K562 (cell line): ENCODE results near the gene ACKR3. TPM values are rescaled to one million over a fixed set of nuclear protein-coding genes. Genes with fewer than 3 reads are reported as not detected.

Experiments
- ATAC-seq: fragments of 200-7000 bp; cut with Tn5 transposase; 3 replicates; pipeline ENCODE4 v1.9.1; 2020; ENCODE audit warnings: moderate library complexity
- BruUV-seq: library from RNA; stranded (reverse); fragments of 400-500 nt; replicated peaks from 2 replicates; lab custom pipeline; 2021; lab: Mats Ljungman, UMichigan
- CTCF ChIA-PET: fragments of 300-600 bp; formaldehyde crosslinking; extraction: SDS; loops from one replicate; lab custom pipeline; 2021; ENCODE audit warnings: low intra/inter-chr PET ratio; lab: Yijun Ruan, JAX
- POLR2A ChIA-PET: fragments of 300-600, 350-650 bp; sonication (Branson Sonifier 250); formaldehyde crosslinking; extraction: SDS; loops from one replicate; lab custom pipeline; 2021; ENCODE audit warnings: antibody characterized with exemption, inconsistent platforms; lab: Yijun Ruan, JAX
- DNase-seq, 4 experiments: peaks; one replicate each; pipeline versions ENCODE4 v3.0.0 to v3.0.0-alpha.2; 2011 to 2018; ENCODE audit warnings: low spot score in 3 of 4, mixed read lengths in 3 of 4; ENCODE audit errors: extremely low read depth in 1 of 4
- FAIRE-seq: peaks from 2 replicates; lab custom pipeline; 2011; peaks lifted over from hg19 to GRCh38; lab: Jason Lieb, UNC
- H2AFZ ChIP-seq: 2 replicates; pipeline ENCODE4 v1.6.0; 2011; ENCODE audit warnings: low read depth, low read length, control low read depth, inconsistent platforms
- H3K27ac ChIP-seq: fragments of 200-600 bp; 3 replicates; pipeline ENCODE4 v1.8.0; 2011; ENCODE audit warnings: low read depth, mild to moderate bottlenecking, control low read depth, inconsistent platforms, low read length, moderate library complexity, mixed read lengths; ENCODE audit errors: extremely low read depth
- H3K27me3 ChIP-seq, 2 experiments: fragments of 300-600 bp in 1 of 2; 2 replicates in 1 of 2; 3 replicates in 1 of 2; pipeline versions ENCODE4 v1.6.0 to v1.8.0; 2011; ENCODE audit warnings: inconsistent platforms in 2 of 2, low read length in 2 of 2, mild to moderate bottlenecking in 1 of 2, mixed read lengths in 1 of 2, moderate library complexity in 1 of 2; ENCODE audit not compliant: control insufficient read depth in 2 of 2, insufficient read depth in 2 of 2
- H3K36me3 ChIP-seq: fragments of 300-600 bp; 3 replicates; pipeline ENCODE4 v1.8.0; 2011; ENCODE audit warnings: mild to moderate bottlenecking, low read length, inconsistent platforms; ENCODE audit not compliant: control insufficient read depth, insufficient read depth
- H3K4me1 ChIP-seq, 2 experiments: fragments of 200-600 bp in 1 of 2; replicated peaks in 1 of 2; 2 replicates in 1 of 2; 3 replicates in 1 of 2; pipeline versions ENCODE4 v1.5.1 to v1.8.0; 2011; ENCODE audit warnings: inconsistent platforms in 2 of 2, low read length in 2 of 2, mild to moderate bottlenecking in 1 of 2, mixed read lengths in 1 of 2, moderate library complexity in 1 of 2; ENCODE audit not compliant: control insufficient read depth in 2 of 2, insufficient read depth in 2 of 2
- H3K4me2 ChIP-seq: 2 replicates; pipeline ENCODE4 v1.6.1; 2011; ENCODE audit warnings: low read length, control low read depth, inconsistent platforms, mixed read lengths; ENCODE audit not compliant: insufficient read depth
- H3K4me3 ChIP-seq: fragments of 200-600 bp; sonication (generic), shearing (Covaris generic); 2 replicates; pipeline ENCODE4 v1.5.1; 2016; ENCODE audit warnings: control low read depth, inconsistent platforms
- H3K79me2 ChIP-seq: fragments of 200-600 bp; 3 replicates; pipeline ENCODE4 v1.8.0; 2011; ENCODE audit warnings: low read length, inconsistent platforms; ENCODE audit not compliant: control insufficient read depth, insufficient read depth
- H3K9ac ChIP-seq, 2 experiments: 2 replicates each; pipeline versions ENCODE4 v1.6.0 to v1.6.1; 2011; ENCODE audit warnings: low read depth in 2 of 2, low read length in 2 of 2, control low read depth in 1 of 2, inconsistent platforms in 1 of 2, mild to moderate bottlenecking in 1 of 2, mixed read lengths in 1 of 2; ENCODE audit not compliant: insufficient read depth in 1 of 2
- H3K9me1 ChIP-seq: one replicate; pipeline ENCODE4 v1.6.0; 2011; ENCODE audit warnings: inconsistent platforms, mild to moderate bottlenecking, low read length, moderate library complexity; ENCODE audit not compliant: control insufficient read depth, insufficient read depth
- H3K9me3 ChIP-seq: replicated peaks from 2 replicates; pipeline ENCODE4 v1.5.1; 2011; ENCODE audit warnings: low read depth, low read length, inconsistent platforms; ENCODE audit not compliant: control insufficient read depth, insufficient read depth
- H4K20me1 ChIP-seq: replicated peaks from 2 replicates; pipeline ENCODE4 v1.6.1; 2011; ENCODE audit warnings: low read length, inconsistent platforms, mixed read lengths; ENCODE audit not compliant: control insufficient read depth, insufficient read depth
- BRD4 ChIP-seq: fragments of 200-600 bp; sonication (generic); IDR thresholded peaks from 2 replicates; pipeline ENCODE4 v1.6.1; 2017; ENCODE audit warnings: inconsistent platforms
- BRD9 ChIP-seq: fragments of 450-650 bp; IDR thresholded peaks from 2 replicates; pipeline ENCODE4 v1.6.1; 2018; ENCODE audit warnings: low read depth; ENCODE audit not compliant: partially characterized antibody
- ELF4 ChIP-seq: fragments of 450-650 bp; formaldehyde crosslinking; IDR thresholded peaks from 2 replicates; pipeline ENCODE4 v1.4.0; 2022; ENCODE audit warnings: missing genetic modification characterization
- HCFC1 ChIP-seq: IDR thresholded peaks from 2 replicates; pipeline ENCODE4 v1.6.1; 2012; ENCODE audit warnings: low read depth, low read length, improper control_type of control experiment
- IRF2 ChIP-seq: sonication (generic); formaldehyde crosslinking; IDR thresholded peaks from 2 replicates; pipeline ENCODE4 v1.8.1; 2022; ENCODE audit warnings: mild to moderate bottlenecking, missing genetic modification reagents
- KLF13 ChIP-seq: fragments of 450-650 bp; IDR thresholded peaks from 2 replicates; pipeline ENCODE4 v1.6.1; 2016; ENCODE audit warnings: missing genetic modification characterization, low read depth, mild to moderate bottlenecking, missing compliant biosample characterization, moderate library complexity, borderline replicate concordance
- MTA2 ChIP-seq: fragments of 450-650 bp; IDR thresholded peaks from 2 replicates; pipeline ENCODE4 v1.6.1; 2016; ENCODE audit warnings: low read depth
- NFXL1 ChIP-seq: fragments of 450-650 bp; formaldehyde crosslinking; IDR thresholded peaks from 2 replicates; pipeline ENCODE4 v1.4.0; 2021; ENCODE audit warnings: mild to moderate bottlenecking
- RAD21 ChIP-seq, 2 experiments: fragments of 250-450 bp in 1 of 2; fragments of 450-650 bp in 1 of 2; sonication (Bioruptor Pico) in 1 of 2; formaldehyde crosslinking in 1 of 2; IDR thresholded peaks in 1 of 2; conservative IDR thresholded peaks in 1 of 2; 2 replicates each; pipeline versions ENCODE4 v1.4.0 to v1.8.0; 2020 to 2022; ENCODE audit warnings: mild to moderate bottlenecking in 2 of 2, moderate library complexity in 1 of 2
- SAP30 ChIP-seq: fragments of 200-600 bp; sonication (generic); IDR thresholded peaks from 2 replicates; pipeline ENCODE4 v1.6.1; 2012; ENCODE audit warnings: borderline replicate concordance, low read depth, mild to moderate bottlenecking, moderate library complexity, low read length, control low read depth, inconsistent platforms; ENCODE audit not compliant: insufficient read depth, poor library complexity, severe bottlenecking
- SLC30A9 ChIP-seq: fragments of 250-450 bp; sonication (Bioruptor Pico); IDR thresholded peaks from 2 replicates; pipeline ENCODE4 v1.8.0; 2022; ENCODE audit warnings: mild to moderate bottlenecking, moderate library complexity
- ZKSCAN8 ChIP-seq: fragments of 200-800 bp; sonication (Bioruptor generic); IDR thresholded peaks from 2 replicates; pipeline ENCODE4 v1.6.1; 2016; ENCODE audit warnings: missing genetic modification characterization, missing compliant biosample characterization
- ZNF589 ChIP-seq: fragments of 200-800 bp; sonication (Bioruptor generic); IDR thresholded peaks from 2 replicates; pipeline ENCODE4 v1.6.1; 2016; ENCODE audit warnings: low read depth, missing genetic modification characterization, missing compliant biosample characterization
- ZNF79 ChIP-seq: fragments of 250-450 bp; sonication (Bioruptor Pico); IDR thresholded peaks from 2 replicates; pipeline ENCODE4 v1.4.0; 2020; ENCODE audit warnings: low read depth, mild to moderate bottlenecking, moderate library complexity
- WGBS: fragments of 100-300 bp; shearing (Covaris generic); methylation state at CpG from one replicate; pipeline ENCODE4 v1.1.6; 2016; ENCODE audit warnings: low coverage, mixed read lengths; ENCODE audit not compliant: insufficient coverage; ENCODE audit errors: missing lambda C conversion rate; 5-methylcytosine and 5-hydroxymethylcytosine counted together
- in situ Hi-C: fragments of 300-500 bp; cut with MboI; formaldehyde crosslinking; loops from 4 replicates; pipeline ENCODE4 v1.15.0; 2018; ENCODE audit warnings: inconsistent platforms, mixed read lengths
- intact Hi-C: fragments of 100-400 bp; cut with micrococcal nuclease; formaldehyde crosslinking; loops from 2 replicates; pipeline ENCODE4 v1.14.2; 2022
- polyA plus RNA-seq, 8 experiments: library from polyadenylated mRNA; depleted of rRNA in 4 of 8; stranded (reverse) in 5 of 8; unstranded in 3 of 8; fragments of >200 nt; fragmentation: Nextera tagmentation in 2 of 8; fragmentation: Illumina TruSeq in 1 of 8; extraction: Ambion mirVana in 2 of 8; extraction: Trizol in 1 of 8; gene quantifications; 2 replicates each; pipeline versions ENCODE4 v1.2.1 to v1.2.3, GENCODE V29; 2011 to 2014; ENCODE audit warnings: inconsistent platforms in 1 of 8, missing spikeins in 1 of 8
- total RNA-seq, 7 experiments: library from RNA; depleted of rRNA in 6 of 7; stranded (reverse); fragments of >200 nt in 6 of 7; fragmentation: Illumina TruSeq in 2 of 7; extraction: Trizol in 2 of 7; gene quantifications; 2 replicates each; pipeline versions ENCODE4 v1.2.1 to v1.2.3, GENCODE V29; 2011 to 2021; ENCODE audit warnings: low replicate concordance in 1 of 7
- TF ChIP-seq, protein P1 (sequence below): fragments of 250-450 bp; sonication (Bioruptor Pico); IDR thresholded peaks from 2 replicates; pipeline ENCODE4 v1.5.0; 2022; ENCODE audit warnings: mild to moderate bottlenecking
- TF ChIP-seq, protein P2 (sequence below): fragments of 450-650 bp; IDR thresholded peaks from 2 replicates; pipeline ENCODE4 v1.6.1; 2016; ENCODE audit warnings: borderline replicate concordance

The ACKR3 gene
- total and polyA plus RNA-seq, 9 of the 15 experiments (the other 6 are each of a cell fraction or from before 2014, with no cell fraction given) = 0.07 TPM; not detected in 8

DNA sequence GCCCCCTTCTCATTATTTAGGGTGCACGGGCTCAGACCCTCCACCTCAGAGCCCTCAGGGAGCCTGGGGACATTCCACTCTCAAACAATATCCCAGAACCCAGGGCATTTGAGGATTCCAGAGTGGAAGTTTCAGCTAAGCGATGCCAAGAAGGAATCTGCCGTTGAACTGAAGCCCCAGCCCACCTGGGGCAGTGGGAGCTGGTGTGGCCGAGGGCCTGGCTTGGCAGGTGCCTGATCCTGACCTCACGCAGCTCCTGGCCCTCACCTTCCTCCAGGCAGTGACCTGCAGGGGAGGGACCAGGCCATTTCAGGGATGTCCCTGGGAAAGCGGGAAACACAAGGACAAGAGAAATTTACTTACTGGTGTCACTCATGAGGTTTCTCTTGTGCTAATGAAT, 58.2 kb downstream of the ACKR3 start (continued):
- TF ChIP-seq, protein P1, sequence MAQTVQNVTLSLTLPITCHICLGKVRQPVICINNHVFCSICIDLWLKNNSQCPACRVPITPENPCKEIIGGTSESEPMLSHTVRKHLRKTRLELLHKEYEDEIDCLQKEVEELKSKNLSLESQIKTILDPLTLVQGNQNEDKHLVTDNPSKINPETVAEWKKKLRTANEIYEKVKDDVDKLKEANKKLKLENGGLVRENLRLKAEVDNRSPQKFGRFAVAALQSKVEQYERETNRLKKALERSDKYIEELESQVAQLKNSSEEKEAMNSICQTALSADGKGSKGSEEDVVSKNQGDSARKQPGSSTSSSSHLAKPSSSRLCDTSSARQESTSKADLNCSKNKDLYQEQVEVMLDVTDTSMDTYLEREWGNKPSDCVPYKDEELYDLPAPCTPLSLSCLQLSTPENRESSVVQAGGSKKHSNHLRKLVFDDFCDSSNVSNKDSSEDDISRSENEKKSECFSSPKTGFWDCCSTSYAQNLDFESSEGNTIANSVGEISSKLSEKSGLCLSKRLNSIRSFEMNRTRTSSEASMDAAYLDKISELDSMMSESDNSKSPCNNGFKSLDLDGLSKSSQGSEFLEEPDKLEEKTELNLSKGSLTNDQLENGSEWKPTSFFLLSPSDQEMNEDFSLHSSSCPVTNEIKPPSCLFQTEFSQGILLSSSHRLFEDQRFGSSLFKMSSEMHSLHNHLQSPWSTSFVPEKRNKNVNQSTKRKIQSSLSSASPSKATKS (CRISPR knock-in tag) = no peak
- TF ChIP-seq, protein P2, sequence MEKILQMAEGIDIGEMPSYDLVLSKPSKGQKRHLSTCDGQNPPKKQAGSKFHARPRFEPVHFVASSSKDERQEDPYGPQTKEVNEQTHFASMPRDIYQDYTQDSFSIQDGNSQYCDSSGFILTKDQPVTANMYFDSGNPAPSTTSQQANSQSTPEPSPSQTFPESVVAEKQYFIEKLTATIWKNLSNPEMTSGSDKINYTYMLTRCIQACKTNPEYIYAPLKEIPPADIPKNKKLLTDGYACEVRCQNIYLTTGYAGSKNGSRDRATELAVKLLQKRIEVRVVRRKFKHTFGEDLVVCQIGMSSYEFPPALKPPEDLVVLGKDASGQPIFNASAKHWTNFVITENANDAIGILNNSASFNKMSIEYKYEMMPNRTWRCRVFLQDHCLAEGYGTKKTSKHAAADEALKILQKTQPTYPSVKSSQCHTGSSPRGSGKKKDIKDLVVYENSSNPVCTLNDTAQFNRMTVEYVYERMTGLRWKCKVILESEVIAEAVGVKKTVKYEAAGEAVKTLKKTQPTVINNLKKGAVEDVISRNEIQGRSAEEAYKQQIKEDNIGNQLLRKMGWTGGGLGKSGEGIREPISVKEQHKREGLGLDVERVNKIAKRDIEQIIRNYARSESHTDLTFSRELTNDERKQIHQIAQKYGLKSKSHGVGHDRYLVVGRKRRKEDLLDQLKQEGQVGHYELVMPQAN = no peak
- TF ChIP-seq BRD9 = no peak
- TF ChIP-seq SAP30 = no peak

GRCh38 chr2:236628256-236628901, 58.8 kb downstream of the ACKR3 start:
- no TSS peak for BruUV-seq
- ChIA-PET POLR2A (no interaction called here), CTCF (no interaction called here)
- no peaks in the 10 kb centered on the region; the same call in 1 of the 2 replicates for H4K20me1 ChIP-seq
- H3K4me2 ChIP-seq = no peak overlapping the region
- H3K9ac ChIP-seq = no peak overlapping the region
- H3K36me3 ChIP-seq = no peaks in the 10 kb centered on the region
- H3K9me3 ChIP-seq = no peaks in the 10 kb centered on the region
- H2AFZ ChIP-seq = no peak overlapping the region
- in situ Hi-C loops = no loop called here
- intact Hi-C loops = no loop called here
- H3K79me2 ChIP-seq = no peaks in the 10 kb centered on the region
- peaks cover 0 to 45% of the 10 kb centered on the region in 2 experiments; a peak in 3 of 5 replicates for H3K27me3 ChIP-seq
- no peak overlapping the region for H3K4me3 ChIP-seq
- 0% methylated on average over 13 of the region's 15 CpGs for WGBS
- H3K4me1 ChIP-seq = no peaks in the 10 kb centered on the region
- H3K27ac ChIP-seq = no peak overlapping the region
- no peaks in the 10 kb centered on the region for H3K9me1 ChIP-seq
- no peak for DNase-seq
- no peak for ATAC-seq
- no peak for FAIRE-seq
- TF ChIP-seq BRD4 = no peak
- TF ChIP-seq IRF2 (CRISPR knock-in tag) = no peak
- no peak for TF ChIP-seq RAD21 (CRISPR knock-in tag; conservative IDR thresholded peaks at IDR 0.05 in 1 of 2, IDR thresholded peaks at IDR 0.05 in 1 of 2)
- TF ChIP-seq SLC30A9 (CRISPR knock-in tag) = no peak
- TF ChIP-seq ZNF79 (CRISPR knock-in tag) = no peak
- TF ChIP-seq MTA2 = no peak
- TF ChIP-seq HCFC1 = no peak
- TF ChIP-seq ZNF589 = no peak
- TF ChIP-seq ZKSCAN8 (CRISPR knock-in tag) = no peak
- TF ChIP-seq ELF4 (CRISPR knock-in tag) = no peak
- TF ChIP-seq KLF13 = no peak
- TF ChIP-seq NFXL1 (CRISPR knock-in tag) = no peak
